ENCODE results near the gene DAW1. TPM values are rescaled to one million over a fixed set of nuclear protein-coding genes. Genes with fewer than 3 reads are reported as not detected.

DAW1 gene
- total and polyA plus RNA-seq, 2 of the 13 experiments (the other 11 are each of a cell fraction or from before 2014, with no cell fraction given): not detected

DNA sequence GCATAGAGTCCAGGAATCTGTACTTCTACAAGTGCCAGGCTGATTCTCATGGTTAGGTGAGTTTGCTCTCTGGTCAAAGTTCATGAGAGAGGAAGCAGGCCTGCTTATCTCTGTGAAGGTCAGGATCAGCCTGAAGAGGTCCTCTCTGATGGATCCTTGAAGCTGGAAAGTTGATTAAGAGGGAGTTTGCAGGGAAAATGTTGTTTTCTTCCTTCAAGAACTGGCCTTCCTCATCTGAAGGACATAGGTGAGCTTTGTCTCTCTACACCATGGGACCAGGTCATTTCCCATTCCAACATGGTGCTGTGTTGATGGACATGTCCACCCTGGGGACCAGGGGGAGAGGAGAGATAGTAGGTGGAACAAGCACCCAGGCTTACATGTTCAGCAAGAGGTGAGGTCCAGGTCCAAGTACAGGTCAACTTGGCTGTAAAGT lies 42.9 kb upstream of the DAW1 start (continued):
- TF ChIP-seq ZNF256 (CRISPR knock-in tag; conservative IDR thresholded peaks at IDR 0.05): no peak

DNA sequence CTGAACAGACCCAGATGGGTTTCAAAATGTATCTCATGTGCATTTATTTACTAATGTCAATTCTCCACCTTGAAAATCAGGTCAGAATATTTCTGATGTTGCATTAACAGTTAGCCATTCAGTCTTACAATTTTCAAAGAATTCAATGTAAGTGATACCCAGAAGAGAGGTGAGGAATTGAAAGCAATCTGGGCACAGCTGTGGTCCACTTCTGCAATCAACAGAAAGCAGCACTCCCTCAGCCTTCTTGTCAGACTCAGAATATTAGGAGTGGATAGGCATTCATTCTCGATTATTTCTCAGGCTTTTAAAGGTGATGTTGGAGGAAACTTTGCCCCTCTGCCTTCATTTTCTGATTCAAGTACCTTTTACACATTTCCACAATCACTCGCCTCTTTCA lies 42.1 kb upstream of the DAW1 start:
- WGBS (ENCODE audit: low lambda C conversion rate): 58% methylated on average over 2 of the region's 2 CpGs
- in situ Hi-C loops (cut with HindIII; ENCODE audit: extremely low pct_ligation_motif_present, low pct_unique_long_range_greater_than_20kb): no loop called here
- Histone ChIP-seq H3K27me3 (ENCODE audit: control insufficient read depth in 1 of 2, insufficient read depth in 2 of 2, low read length in 2 of 2) (no peaks in the 10 kb centered on the region), H3K27ac (ENCODE audit: extremely low read length, insufficient read depth, low read length) (no peak overlapping the region), H3K9me3 (ENCODE audit: low read length) (no peaks in the 10 kb centered on the region), H3K79me2 (ENCODE audit: insufficient read depth, low read length) (no peaks in the 10 kb centered on the region), H4K20me1 (ENCODE audit: insufficient read depth, low read length) (no peaks in the 10 kb centered on the region), H2AFZ (ENCODE audit: low read length) (peak overlapping the region; percentile 42), H3K4me3 (replicated peaks in 1 of 3; ENCODE audit: insufficient read depth in 1 of 3, low read depth in 2 of 3, low read length in 3 of 3) (no peak overlapping the region), H3K36me3 (replicated peaks in 1 of 2; ENCODE audit: control insufficient read depth in 1 of 2, insufficient read depth in 2 of 2, low read length in 2 of 2) (no peaks in the 10 kb centered on the region), H3K4me1 (ENCODE audit: insufficient read depth, low read length) (peaks cover 37% of the 10 kb centered on the region), H3K4me2 (ENCODE audit: low read depth, low read length) (no peak overlapping the region), H3K9ac (ENCODE audit: insufficient read depth, low read depth, low read length) (no peak overlapping the region)
- TF ChIP-seq ZSCAN5A (CRISPR knock-in tag; IDR thresholded peaks at IDR 0.05; ENCODE audit: borderline replicate concordance) (no peak), ZNF672 (CRISPR knock-in tag; IDR thresholded peaks at IDR 0.05) (no peak), THAP8 (CRISPR knock-in tag; IDR thresholded peaks at IDR 0.05; ENCODE audit: borderline replicate concordance) (no peak), NCOR1 (IDR thresholded peaks at IDR 0.05; ENCODE audit: borderline replicate concordance, low read length) (no peak), ZNF580 (CRISPR knock-in tag; IDR thresholded peaks at IDR 0.05; ENCODE audit: borderline replicate concordance, low read depth) (no peak)
- TF ChIP-seq, protein P1, sequence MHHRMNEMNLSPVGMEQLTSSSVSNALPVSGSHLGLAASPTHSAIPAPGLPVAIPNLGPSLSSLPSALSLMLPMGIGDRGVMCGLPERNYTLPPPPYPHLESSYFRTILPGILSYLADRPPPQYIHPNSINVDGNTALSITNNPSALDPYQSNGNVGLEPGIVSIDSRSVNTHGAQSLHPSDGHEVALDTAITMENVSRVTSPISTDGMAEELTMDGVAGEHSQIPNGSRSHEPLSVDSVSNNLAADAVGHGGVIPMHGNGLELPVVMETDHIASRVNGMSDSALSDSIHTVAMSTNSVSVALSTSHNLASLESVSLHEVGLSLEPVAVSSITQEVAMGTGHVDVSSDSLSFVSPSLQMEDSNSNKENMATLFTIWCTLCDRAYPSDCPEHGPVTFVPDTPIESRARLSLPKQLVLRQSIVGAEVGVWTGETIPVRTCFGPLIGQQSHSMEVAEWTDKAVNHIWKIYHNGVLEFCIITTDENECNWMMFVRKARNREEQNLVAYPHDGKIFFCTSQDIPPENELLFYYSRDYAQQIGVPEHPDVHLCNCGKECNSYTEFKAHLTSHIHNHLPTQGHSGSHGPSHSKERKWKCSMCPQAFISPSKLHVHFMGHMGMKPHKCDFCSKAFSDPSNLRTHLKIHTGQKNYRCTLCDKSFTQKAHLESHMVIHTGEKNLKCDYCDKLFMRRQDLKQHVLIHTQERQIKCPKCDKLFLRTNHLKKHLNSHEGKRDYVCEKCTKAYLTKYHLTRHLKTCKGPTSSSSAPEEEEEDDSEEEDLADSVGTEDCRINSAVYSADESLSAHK (CRISPR knock-in tag; IDR thresholded peaks at IDR 0.05; ENCODE audit: borderline replicate concordance): no peak
- FAIRE-seq (peak; percentile 43), DNase-seq (ENCODE audit: low spot score) (no peak), ATAC-seq (no peak)
- ChIA-PET POLR2A (interaction anchor here (0.8 to 1.4 kb wide), 2 partner anchors 11 to 16 kb away, joined by 4 to 6 read pairs; partner anchors contain the start of gene CCL20), CTCF (ENCODE audit: low intra/inter-chr PET ratio, low total read pairs) (no interaction called here)
- no TSS peak for BruUV-seq (replicated peaks)
- intact Hi-C loops (cut with micrococcal nuclease; ENCODE audit: unreplicated experiment): no loop called here

All from HepG2 (cell line).